ENCODE data around the gene TDRD5.

DNA sequence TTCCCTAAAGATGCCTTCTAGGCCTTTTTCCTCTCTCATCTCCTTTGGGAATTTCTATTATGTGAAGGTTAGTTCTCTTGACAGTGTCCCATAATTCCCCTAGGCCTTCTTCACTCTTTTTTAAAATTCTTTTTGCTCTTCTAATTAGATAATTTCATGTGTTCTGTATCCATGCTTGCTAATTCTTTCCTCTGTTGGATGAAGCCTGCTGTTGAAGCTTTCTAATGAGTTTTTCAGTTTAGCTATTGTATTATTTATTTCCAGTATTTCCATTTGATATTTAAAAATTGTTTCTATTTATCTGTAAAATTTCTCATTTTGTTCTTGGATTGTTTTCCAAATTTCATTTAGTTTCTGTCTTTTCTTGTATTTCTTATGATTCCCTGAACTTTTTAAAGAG is 123.0 kb downstream of the TDRD5 start:
- TF ChIP-seq POLR2A (IDR thresholded peaks at IDR 0.05), result no peak
- TF ChIP-seq, protein P1, sequence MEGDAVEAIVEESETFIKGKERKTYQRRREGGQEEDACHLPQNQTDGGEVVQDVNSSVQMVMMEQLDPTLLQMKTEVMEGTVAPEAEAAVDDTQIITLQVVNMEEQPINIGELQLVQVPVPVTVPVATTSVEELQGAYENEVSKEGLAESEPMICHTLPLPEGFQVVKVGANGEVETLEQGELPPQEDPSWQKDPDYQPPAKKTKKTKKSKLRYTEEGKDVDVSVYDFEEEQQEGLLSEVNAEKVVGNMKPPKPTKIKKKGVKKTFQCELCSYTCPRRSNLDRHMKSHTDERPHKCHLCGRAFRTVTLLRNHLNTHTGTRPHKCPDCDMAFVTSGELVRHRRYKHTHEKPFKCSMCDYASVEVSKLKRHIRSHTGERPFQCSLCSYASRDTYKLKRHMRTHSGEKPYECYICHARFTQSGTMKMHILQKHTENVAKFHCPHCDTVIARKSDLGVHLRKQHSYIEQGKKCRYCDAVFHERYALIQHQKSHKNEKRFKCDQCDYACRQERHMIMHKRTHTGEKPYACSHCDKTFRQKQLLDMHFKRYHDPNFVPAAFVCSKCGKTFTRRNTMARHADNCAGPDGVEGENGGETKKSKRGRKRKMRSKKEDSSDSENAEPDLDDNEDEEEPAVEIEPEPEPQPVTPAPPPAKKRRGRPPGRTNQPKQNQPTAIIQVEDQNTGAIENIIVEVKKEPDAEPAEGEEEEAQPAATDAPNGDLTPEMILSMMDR (IDR thresholded peaks at IDR 0.05), result no peak
